Cerebellar nuclear complex (tissue), 1 donor: ENCODE measurements around the gene DYDC1.
"Not testable (repeated sequence)": the region's sequence is repeated elsewhere in the genome, so short reads cannot be mapped to it uniquely, and the experiment has no call there.

Source experiments
- DNase-seq, 2 experiments: peaks; one replicate each; lab custom pipeline; 2025; lab: John Stamatoyannopoulos, UW

DYDC1 gene

GRCh38 chr10:80356563-80356988, at the start of gene DYDC1, which contains the start of gene DYDC2:
Gene DYDC1 (minus strand): TSS chr10:80356755. CDS start chr10:80352601, 4,154 bp downstream.
Gene DYDC2 (plus strand): TSS chr10:80356781. CDS start chr10:80362444, 5,663 bp downstream.
- no peak for DNase-seq

- no peak for DNase-seq
Measured at GRCh38 chr10:80406204-80406603, 49.6 kb upstream of the DYDC1 start.

- DNase-seq, result no peak
Measured at GRCh38 chr10:80405626-80406025, 49.1 kb upstream of the DYDC1 start.

GRCh38 chr10:80405035-80405434, 48.5 kb upstream of the DYDC1 start:
- DNase-seq, result no peak

GRCh38 chr10:80400136-80400804, 43.7 kb upstream of the DYDC1 start:
- DNase-seq, result no peak

GRCh38 chr10:80397014-80397413, 40.5 kb upstream of the DYDC1 start:
- no peak for DNase-seq

GRCh38 chr10:80394358-80394916, 37.9 kb upstream of the DYDC1 start:
- DNase-seq, result no peak

- no peak for DNase-seq
Measured at GRCh38 chr10:80392250-80392649, 35.7 kb upstream of the DYDC1 start.

GRCh38 chr10:80390740-80391139, 34.2 kb upstream of the DYDC1 start:
- no peak for DNase-seq

GRCh38 chr10:80382989-80383388, 26.4 kb upstream of the DYDC1 start:
- DNase-seq, result no peak

GRCh38 chr10:80380185-80380584, 23.6 kb upstream of the DYDC1 start:
- DNase-seq, result no peak

- no peak for DNase-seq
Measured at GRCh38 chr10:80379701-80380100, 23.1 kb upstream of the DYDC1 start.

- DNase-seq, result no peak
Measured at GRCh38 chr10:80373502-80373901, 16.9 kb upstream of the DYDC1 start.

GRCh38 chr10:80372675-80373074, 16.1 kb upstream of the DYDC1 start:
- no peak for DNase-seq

- no peak for DNase-seq
Measured at GRCh38 chr10:80371467-80371866, 14.9 kb upstream of the DYDC1 start.

- no peak for DNase-seq
Measured at GRCh38 chr10:80365510-80365909, 9.0 kb upstream of the DYDC1 start.

- no peak for DNase-seq
Measured at GRCh38 chr10:80359644-80360043, 3.1 kb upstream of the DYDC1 start.

- not testable (repeated sequence) for DNase-seq
Measured at GRCh38 chr10:80358925-80359324, 2.4 kb upstream of the DYDC1 start.

- no peak for DNase-seq
Measured at GRCh38 chr10:80357851-80358125, 1.2 kb upstream of the DYDC1 start.

- no peak for DNase-seq
Measured at GRCh38 chr10:80356989-80357850, 665 bp upstream of the DYDC1 start.

GRCh38 chr10:80351220-80351619, 5.3 kb downstream of the DYDC1 start:
- DNase-seq, result no peak

GRCh38 chr10:80350251-80350650, 6.3 kb downstream of the DYDC1 start:
- DNase-seq, result no peak

- no peak for DNase-seq
Measured at GRCh38 chr10:80344912-80345311, 11.6 kb downstream of the DYDC1 start.
